GM18498 (cell line): ENCODE results near the gene LIMA1.
"Not testable (repeated sequence)": the region's sequence is repeated elsewhere in the genome, so short reads cannot be mapped to it uniquely, and the experiment has no call there.

Experiments
- ATAC-seq: cut with Tn5 transposase; IDR thresholded peaks from one replicate; pipeline ENCODE4 v1.9.1; 2021; ENCODE audit warnings: mild to moderate bottlenecking, moderate library complexity; ENCODE audit not compliant: unreplicated experiment

LIMA1 gene

DNA sequence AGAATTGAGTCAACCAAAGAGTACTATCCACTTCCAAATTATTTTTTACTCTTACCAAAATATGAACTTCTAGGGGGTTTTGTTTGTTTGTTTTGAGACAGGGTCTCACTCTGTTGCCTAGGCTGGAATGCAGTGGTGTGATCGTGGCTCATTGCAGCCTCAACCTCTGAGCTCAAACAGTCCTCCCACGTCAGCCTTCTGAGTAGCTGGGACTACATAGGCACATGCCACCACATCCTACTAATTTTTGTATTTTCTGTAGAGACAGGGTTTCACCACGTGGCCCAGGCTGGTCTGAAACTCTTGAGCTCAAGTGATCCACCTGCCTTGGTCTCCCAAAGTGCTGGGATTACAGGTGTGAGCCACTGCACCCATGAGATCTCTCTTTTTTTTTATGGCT lies 7.4 kb upstream of the LIMA1 start:
- not testable (repeated sequence) for ATAC-seq

DNA sequence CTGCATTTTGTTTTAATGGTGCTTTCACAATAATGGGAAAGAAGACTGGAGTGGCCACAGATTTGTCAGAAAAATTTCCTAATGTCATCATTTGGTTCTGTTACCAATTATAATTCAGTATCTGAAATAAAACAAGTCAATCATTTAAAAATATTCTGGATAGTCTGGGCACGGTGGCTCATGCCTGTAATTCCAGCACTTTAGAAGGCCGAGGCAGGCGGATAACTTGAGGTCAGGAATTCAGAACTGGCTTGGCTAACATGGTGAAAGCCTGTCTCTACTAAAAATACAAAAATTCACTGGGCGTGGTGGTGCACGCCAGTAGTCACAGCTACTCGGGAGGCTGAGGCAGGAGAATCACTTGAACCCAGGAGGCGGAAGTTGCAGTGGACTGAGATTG lies 4.0 kb upstream of the LIMA1 start:
- ATAC-seq: no peak

DNA sequence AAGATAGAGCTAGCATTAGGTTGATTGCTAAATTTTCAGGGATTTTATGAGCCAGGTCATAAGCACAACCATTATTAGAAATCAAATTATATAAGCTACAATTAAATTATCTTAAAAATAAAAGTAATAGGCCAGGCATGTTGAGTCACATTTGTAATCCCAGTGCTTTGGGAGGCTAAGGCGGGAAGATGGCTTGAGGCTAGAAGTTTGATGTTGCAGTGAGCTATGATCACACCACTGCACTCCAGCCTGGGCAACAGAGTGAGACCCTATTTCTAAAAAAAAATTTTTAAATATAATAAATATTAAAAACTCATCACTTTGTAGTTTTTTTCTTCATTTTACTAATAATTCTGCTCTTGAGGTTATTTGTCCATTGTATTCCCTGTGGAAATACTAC lies 1.9 kb upstream of the LIMA1 start:
- ATAC-seq: no peak

DNA sequence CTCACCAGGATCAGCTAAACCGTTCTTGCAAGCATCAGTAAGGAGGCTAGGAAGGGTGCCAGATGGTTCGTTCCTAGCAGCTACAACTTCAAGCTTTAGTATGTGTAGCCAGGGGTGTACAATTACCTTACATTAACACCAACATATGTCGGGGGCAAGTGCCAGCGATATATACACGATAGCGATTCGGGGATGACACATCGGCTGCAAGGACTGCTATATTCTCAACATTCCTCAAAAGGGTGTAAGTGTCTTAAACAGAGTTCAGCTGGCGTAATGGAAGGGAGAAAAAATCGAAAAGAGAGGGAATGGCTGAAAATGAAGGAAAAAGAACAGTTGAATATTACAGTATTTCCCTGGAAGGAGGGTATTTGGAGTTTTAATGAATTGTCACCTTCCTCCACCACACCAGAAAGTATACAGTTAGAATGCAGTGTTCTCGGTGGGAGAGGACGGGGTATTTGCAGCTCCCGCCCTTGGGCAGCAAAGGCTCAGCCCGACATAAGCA lies 545 bp downstream of the LIMA1 start:
- ATAC-seq: no peak

DNA sequence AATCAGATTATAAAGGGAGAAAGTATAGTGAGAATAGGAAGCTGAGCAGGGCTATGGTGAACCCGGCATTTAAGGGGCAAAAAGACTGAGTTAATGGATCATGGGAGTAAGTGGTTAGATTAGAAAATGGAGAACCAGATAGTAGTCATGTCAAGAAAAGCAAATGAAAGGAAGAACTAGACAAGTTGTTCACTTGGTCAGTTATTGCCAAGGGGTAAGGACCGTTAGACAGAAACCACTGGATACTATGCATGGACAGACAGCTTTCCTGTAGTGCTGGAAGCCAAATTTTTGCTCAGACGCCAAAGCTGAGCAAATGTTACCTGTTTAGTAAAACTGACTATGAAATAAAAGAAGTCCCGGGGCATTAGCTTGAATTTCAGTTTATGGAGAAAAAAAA lies 3.8 kb downstream of the LIMA1 start:
- no peak for ATAC-seq

DNA sequence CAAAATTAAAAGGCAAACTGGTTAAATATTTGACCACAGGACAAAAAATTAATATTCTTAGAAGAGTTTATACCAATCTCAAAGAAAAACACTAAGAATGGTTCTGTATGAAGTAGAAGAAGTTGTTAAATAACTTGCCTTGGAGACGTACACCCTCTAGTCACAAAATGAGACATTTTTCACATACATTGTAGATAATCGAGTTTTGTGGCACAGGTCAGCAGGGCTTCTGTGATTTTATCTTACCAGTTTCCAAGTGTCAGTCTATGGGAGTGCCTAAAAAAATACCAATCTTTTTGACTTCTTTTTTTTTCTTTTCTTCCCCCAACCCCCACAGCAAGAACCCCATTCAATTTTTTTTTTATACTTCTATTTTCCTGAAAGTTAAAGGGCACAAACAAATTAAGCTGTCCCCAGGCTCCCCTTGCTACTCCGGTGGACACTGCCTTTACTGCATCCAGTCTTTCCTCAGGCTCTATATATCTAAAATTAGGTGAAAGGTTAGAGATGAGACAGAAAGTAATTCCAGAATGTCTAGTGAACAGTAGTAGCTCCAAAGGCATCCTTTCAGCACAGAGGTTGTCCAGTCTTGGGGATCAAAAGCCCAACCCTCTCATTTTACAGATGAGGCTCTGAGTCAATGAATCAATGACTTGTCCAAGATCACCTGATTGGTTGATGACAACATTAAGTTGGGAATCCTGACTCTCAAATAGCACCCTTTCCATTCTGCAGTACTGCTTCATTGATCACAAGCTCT lies 6.2 kb downstream of the LIMA1 start:
- no peak for ATAC-seq

DNA sequence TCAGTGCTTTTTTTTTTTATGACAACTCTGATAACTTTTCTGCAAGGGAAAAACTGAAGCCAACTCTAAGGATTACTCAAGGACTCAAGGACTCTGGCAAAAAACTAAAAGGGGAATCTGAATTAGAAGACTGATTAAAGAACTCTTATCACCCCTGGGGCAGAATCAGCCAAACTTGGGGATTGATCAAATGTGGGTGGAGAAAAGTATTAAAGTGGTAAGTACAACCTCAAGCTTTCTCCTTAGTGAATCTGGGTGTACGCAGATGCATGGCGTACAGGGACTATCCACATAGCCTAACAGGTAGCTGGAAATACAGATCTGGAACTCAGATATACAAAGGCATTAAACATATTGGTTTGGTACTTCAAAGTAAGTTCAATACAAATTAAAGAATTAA lies 7.3 kb downstream of the LIMA1 start:
- no peak for ATAC-seq

DNA sequence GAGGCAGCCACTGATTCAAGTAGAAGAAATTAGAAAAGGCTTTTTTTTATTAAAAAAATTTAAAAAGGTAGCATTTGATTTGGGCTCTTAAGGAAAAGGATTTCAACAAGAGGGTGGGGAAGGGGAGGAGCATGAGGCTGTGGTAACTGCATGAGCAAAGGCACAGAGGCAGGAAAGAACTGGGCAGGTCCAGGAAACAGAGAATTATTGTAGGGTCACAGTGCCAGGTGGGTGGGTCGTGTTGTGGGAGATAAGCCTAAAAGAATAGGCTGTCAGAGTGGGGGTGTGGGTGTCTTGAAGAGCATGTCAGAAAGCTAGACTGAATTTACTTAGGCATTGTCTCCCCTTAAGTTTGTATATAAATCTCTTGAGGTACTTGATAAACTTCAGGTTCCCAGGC lies 7.8 kb downstream of the LIMA1 start:
- ATAC-seq: no peak

DNA sequence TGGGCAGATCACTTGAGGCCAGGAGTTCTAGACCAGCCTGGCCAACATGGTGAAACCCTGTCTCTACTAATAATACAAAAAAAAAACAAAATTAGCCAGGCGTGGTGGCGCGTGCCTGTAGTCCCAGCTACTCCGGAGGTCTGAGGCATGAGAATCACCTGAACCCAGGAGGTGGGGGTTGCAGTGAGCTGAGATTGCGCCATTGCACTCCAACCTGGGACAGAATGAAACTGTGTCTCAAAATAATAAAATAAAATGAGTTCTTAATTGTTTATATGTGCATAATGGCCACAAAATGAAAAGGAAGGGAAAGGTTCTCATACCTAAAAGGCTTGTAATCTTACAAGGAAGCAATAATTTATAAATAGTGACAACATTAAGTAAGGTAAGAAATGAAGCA lies 8.2 kb downstream of the LIMA1 start:
- not testable (repeated sequence) for ATAC-seq

DNA sequence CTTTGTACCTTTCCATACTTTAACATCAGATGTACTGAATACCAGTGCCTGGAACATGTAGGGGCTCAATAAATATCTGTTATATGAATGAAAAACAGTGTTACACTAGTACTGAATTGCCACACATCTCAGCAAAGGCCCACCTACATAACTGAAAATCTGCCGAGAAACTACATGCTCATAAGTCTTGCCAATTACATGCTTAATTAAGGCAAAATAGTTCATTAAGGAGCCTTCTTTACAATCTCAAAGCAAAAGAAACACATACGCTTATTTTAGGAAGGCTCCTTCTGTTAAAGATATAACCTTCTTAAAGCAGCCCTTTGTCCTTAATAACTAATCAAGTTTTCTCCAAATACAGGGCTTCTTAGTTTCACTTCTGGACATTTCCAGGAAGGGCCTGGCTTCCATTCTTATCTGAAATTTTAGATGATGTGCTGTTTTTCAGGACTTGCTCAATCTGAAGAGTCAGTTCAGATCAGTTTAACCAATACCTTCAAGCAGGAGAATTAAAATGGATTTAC lies 11.5 kb downstream of the LIMA1 start:
- ATAC-seq: no peak

DNA sequence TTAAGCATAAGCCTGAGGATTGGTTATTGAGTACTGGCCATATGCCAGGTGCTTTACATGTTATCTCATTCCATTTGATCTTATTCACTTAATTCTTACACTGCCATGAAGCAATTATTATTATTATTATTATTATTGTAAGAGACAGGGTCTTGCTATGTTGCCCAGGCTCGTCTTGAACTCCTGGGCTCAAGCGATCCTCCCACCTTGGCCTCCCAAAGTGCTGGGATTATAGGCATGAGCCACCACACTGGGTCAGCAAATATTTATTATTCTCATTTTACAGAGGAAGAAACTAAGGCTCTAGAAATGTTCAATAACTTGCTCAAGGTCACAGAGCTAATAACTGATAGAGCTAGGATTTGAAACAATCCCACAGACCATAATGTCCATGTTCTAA lies 14.8 kb downstream of the LIMA1 start:
- no peak for ATAC-seq

DNA sequence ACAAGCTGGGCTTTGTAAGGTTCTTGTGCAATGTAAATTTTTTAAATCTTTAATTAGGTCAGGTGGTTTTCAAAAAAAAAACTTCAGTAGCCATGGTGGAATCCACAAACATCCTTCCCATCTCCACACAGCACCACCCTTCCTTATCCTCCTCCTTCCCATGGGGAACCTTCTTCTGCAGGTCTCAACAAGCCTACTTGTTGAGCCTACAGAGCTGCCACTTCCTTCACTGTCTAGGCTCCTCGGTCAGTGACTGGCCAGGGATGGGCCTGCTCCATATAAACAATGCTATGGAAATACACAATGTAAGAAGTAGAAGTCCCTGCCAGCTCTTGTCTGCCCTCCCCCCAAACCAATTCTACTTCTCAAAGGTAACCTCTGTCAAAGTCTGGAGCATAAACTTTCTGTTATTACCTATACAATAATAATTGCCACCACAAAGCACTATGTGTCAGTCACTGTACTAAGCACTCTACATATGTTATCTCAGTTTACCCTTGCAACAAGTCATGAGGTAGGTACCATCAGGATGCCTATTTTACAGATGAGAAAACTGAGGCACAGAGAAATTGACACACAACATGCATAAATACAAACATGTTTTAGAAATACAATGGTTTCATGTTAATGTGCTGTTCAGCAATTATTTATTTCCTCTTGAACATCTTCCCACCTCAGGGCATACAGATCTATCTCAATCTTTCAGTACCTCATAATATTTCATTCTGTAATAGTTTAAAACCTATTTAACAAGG lies 17.4 kb downstream of the LIMA1 start:
- ATAC-seq: no peak

DNA sequence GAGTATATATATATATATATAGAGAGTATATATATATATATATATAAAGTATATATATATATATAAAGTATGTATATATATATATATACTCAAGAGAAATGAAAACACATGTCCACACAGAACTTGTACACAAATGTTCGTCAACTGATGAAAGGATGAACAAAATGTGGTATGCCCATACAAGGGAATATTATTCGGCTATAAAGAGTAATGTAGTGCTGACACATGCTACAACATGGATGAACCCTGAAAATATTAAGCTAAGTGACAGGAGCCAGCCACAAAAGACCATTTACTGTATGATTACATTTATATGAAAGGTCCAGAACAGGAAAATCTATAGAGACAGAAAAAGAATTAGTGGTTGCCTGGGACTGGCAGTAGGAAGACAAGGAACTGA lies 19.5 kb downstream of the LIMA1 start:
- ATAC-seq: no peak

DNA sequence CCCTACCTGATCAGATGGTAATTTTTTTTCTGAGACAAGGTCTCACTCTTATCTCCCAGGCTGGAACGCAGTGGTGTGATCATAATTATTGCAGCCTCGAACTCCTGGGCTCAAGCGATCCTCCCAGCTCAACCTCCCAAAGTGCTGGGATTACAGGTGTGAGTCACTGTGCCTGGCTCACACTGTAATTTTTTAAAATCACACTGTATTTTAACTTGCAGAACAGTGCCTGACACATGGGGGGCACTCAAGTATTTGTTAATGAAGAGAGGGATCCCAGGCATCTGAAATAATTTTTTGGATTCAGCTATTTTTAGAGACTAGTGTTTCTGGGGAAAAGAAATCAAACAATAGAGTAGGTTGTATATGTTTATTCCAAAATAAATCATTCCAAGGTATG lies 21.7 kb downstream of the LIMA1 start:
- ATAC-seq: no peak

DNA sequence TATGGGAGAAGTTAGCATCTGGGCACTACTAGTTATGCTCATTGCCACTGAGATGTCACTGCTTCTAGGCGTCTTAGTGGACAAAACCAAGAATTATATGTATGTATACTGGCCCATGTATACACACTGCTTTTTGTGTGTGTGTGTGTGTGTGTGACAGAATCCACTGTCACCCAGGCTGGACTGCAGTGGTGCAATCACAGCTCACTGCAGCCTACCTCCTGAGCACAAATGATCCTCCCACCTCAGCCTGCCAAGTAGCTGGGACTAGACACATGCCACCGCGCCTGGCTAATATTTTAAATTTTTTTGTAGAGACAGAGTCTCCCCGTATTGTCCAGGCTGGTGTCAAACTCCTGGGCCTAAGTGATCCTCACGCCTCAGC lies 25.2 kb downstream of the LIMA1 start:
- ATAC-seq: no peak

DNA sequence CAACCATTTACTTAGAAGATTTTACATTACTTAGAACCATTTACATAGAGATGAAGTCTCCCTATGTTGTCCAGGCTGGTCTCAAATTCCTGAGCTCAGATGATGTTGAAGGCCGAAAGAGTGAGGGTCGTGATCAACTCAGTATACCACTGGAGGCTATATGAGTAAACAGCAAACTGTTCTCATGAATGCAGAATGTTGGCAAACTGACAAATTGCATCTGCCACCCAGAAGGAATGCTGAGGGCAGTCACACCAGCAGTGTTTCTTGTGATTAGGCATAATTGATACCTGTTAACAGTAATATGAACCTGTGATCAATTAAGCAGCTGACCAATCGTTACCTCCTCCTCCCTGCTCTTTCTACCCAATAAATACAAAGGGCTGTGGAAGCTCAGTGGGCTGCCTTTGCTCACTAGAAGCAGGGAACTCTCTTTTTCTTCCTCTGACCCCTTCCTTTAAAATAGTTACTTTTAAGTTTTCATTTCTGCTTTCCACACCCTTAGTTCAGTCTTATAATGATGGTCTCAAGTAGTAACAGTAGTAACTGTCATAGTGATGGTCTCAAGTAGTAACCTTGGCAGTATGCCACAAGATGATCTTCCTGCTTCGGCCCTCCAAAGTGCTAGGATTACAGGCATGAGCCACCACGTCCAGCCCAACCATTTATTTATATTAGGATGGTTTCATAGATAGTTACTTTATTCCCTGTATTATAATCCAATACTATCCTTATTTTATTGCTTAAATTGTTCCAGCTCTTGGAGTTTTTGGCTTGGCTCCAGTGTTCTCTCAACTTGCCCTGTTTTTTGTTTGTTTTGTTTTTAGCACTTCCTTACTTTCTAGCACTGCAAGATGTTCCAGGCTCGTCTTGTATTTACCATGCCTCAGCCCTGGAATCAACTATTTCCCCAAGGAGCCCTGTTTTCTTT lies 25.8 kb downstream of the LIMA1 start:
- ATAC-seq: no peak

DNA sequence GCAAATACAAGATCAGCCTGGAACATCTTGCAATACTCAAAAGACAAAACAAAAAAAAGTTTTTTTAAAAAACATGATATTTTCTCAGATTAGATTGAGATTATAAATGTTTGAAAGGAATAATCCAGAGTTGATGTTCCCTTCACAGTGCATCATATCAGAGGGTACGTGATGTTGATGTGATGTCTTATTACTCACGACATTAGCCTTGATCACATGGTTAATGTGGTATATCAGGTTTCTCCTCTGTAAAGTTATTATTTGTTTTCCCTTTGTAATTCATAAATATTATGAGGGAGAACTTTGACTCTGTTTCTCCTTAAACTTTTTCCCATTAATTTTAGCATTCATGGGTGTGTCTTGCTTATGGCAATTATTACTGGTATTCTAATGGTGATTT lies 26.6 kb downstream of the LIMA1 start:
- no peak for ATAC-seq

DNA sequence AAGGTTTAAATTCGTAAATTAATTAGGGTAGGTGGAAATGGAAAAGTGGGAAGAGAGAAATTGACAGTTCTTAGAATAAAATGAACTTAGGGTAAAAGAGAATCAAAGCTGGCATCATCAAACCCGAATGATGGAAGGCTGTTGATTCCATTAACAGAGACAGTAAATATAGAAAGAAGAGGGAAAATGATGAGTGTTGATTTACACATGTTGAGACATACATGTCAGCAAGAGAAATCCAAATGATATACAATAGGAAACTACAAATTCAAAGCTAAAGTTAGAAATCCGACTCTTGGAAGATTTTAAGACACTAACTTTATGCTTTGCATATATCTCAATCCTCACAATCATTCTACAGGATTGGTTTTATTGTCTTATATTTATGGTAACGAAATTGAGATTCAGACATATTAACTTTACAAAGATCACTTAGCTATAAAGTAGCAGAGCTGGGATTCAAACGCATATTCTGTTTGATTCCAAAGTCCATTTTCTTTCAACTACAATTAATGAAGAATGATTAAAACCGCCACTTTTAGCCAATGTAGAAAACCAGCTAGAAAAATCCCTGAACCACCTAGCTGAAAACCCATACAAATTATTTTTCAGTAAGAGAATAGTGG lies 30.2 kb downstream of the LIMA1 start:
- ATAC-seq: no peak

DNA sequence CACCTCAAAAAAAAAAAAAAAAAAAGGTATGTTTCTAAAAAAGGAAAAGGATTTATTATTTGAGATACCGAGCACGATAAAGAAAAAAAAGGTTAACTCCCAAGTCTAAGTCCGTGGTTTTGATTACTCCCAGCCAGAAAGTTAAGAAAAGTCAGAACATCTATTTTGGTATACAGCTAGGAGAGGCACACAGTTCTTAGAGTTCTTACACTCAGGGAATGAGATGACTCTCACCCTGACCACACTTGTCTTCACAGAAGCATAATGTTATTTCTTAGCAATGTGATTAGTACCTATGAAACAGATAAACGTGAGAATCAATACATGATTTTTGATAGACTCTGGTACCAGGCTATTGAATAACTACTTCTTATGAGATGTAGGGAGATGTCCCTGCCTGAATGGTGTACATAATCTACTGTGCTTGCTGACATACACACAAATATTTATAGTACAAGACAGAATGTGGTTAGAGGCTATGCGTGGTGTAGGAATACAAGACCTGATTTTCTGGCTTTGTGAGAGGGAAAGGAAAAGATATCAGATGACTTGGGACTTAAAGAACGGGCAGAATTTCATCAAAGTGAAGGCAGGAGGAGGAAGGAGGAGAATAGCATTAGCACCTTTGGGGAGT lies 31.6 kb downstream of the LIMA1 start:
- no peak for ATAC-seq
